ENCODE measurements around the gene DDX27.
A peak's percentile ranks its signal among the peaks of the same experiment; 100 is the strongest.

Gene DDX27

GRCh38 chr20:49279677-49280462 lies 60.7 kb downstream of the DDX27 start:
- DNase-seq = no peak

GRCh38 chr20:49280463-49281058 lies 61.3 kb downstream of the DDX27 start:
- peak; percentile 9 for DNase-seq

- DNase-seq = peak; percentile 17
These were observed 62.1 kb downstream of the DDX27 start for GRCh38 chr20:49281059-49281912.

DNA sequence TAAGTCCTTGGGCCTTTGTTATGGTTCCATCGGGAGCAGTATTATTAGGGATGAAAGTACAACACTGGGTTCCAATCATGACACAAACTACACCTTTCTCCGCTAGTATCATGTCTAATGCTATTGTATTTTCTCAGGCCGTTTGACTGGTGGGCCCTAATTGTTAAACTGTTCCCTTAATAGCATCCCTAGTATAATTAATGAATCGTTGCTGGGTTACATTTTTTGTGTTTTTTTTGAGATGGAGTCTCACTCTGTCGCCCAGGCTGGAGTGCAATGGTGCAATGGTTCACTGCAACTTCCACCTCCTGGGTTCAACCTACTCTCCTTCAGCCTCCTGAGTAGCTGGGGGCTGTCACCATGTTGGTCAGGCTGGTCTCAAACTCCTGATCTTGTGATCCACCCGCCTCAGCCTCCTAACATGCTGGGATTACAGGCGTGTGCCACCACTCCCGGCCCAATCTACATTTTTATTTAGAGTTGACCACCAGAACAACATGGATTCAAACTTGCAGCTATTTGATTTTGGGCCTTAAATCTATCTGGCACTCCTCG lies 62.8 kb downstream of the DDX27 start:
- no peak for DNase-seq

GRCh38 chr20:49282584-49283171 lies 63.5 kb downstream of the DDX27 start:
- DNase-seq = no peak

GRCh38 chr20:49283176-49283702 lies 64.0 kb downstream of the DDX27 start:
- DNase-seq = no peak

DNA sequence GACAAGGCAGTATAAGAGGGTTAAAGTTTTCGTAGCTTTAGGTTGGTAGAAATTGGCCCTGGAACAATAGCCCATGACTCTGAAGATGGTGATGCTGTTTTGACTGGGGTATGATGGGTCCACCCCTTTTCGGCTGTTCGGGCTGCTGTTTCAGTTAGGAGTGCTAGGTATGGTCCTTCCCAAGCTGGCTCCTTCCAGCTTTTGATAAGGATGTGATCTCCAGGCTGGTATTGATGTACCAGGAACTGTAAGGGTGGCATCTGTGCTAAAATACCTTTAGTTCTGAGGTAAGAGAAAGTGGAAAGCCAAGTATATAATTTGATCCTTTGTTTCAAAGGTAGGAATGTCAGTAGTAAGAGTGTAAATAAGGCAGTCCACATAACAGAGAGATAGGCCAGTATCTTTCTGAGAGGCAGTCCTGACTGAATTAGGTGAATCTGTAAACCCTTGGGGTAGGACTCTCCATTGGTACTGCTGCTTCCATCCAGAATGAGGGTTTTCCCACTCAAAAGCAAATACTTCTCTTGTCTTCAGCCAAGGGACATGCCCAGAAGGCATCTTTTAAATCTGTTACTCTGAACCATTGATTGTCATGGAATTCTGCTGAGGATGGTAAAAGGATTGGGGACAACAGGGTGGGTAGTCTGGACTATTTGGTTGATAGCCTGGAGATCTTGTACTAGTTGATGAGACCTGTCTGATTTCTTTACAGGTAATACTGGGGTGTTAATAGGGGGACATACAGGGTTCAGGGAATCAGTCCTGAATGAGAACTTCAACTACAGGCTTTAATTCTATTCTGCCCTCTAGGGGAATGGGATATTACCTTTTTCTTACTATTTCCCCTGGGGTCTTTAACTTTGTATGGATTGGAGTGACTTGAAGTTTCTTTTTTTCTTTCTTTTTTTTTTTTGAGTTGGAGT lies 64.7 kb downstream of the DDX27 start:
- DNase-seq = no peak

GRCh38 chr20:49284818-49285217 lies 65.6 kb downstream of the DDX27 start:
- DNase-seq = no peak

GRCh38 chr20:49285233-49285668 lies 66.0 kb downstream of the DDX27 start:
- no peak for DNase-seq

- no peak for DNase-seq
These were observed 66.7 kb downstream of the DDX27 start for GRCh38 chr20:49285813-49286494.

GRCh38 chr20:49286689-49287551 lies 67.7 kb downstream of the DDX27 start:
- no peak for DNase-seq

DNA sequence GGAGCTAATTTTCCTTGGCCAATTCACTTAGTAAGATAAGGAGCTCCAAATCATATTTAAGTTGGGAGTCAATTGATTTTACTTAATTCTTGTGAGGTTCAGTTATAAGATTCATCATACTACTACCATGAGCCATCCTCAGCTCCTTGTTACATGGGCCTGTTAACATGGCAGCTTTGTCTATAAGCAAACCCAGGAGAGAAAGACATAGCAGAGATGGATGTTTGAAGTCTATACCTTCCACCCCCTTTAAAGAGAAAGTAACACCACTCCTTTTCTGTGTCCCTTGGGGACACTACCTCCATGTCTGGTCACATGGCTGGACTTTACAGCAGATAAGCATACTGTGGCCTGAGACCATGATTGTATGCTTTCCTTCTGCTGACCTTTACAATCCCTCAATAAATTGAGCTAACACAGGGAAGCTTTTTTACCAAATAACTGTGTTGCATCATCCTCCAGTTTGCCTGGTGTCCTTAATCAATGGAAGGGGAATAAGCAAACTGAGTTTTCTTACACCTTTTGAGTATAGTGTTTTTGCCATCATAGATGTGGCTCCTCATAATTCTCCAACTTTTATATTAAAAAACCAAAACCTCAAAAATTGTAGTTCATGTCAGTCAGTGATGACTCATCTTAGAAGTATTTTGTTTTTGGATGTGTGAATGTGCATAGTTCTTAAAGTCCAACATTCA lies 68.5 kb downstream of the DDX27 start:
- no peak for DNase-seq

DNA sequence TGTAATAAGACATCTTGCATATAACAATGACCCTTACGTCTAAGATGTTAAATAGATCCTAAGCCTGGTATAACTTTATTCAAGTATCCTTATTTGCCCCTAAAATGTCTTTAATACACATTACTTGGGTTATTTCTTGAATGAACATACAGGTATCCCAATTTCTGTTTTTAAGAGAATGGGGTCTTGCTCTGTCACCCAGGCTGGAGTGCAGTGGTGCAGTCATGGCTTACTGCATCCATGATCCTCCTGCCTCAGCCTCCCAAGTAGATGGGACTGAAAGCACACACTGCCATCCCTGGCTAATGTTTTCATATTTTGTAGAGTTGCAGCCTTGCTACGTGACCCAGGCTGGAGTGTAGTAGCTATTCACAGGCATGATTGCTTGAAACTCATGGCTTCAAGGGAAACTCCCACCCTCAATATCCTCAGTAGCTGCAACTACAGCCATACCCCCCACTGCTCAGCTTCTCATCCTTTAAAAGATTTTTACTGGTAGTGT lies 69.1 kb downstream of the DDX27 start:
- no peak for DNase-seq

DNA sequence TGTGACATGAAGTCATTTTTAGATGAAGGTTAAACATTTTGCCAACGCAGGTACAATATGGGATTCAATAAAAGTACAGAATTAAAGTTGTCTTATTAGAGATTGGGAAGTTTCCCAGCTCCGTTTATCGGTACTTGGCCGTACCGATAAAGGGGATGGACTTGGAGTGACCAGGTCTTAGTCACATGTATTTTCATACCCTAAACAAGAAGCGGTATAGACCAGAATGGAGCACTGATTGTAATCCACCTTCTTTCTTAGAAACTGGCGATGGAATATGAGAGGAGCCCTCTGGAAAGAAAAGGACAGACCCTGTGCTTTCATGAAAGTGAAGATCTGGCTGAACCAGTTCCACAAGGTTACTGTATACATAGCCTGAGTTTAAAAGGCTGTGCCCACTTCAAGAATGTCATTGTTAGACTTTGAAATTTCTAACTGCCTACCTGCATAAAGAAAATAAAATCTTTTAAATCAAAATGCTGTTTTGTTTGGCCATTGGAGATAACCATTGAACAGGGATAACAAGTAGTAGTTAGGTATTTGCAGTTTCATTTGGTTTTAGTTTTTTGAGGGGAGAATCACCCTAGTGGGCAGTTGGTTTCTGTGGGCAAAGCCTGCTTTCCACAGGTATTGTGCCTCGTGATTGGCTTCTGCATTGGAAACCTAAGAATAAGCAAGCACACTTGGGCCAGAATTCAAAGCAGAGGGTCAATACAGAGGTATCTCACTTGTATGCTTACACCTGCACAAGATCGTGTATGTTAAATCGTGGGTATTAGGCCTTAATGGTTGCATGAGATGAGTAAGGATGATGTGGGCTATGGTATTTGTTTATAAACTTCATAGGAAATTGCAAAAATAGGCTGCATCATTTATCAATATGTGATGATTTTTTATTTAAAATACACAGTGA lies 69.8 kb downstream of the DDX27 start:
- no peak for DNase-seq

DNA sequence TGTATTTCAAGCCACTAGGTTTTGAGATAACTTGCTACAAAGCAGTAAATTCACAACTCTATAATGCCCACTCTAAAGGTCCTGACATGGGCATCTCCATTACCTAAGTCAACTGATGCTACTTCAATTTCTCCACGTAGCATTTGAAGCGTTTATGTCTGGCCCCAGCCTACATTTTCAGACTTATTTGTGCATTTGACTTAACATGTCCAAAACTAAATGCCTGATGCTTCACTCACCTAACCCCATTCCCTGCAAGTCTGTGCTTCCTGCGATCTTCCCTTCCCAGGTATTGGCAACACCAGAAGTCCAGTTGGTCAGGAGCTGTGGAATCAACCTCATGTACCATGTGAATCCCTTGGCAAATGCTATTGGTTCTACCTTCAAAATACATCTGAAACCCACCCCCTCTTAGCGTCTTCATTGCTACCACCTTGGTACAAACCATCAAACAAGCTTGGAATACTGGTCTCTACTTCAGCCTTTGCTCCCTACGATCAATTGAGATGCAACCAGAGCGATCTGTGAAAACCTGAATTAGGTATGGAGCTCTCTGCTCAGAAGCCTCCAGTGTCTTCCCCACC lies 71.5 kb downstream of the DDX27 start:
- DNase-seq = no peak

GRCh38 chr20:49291200-49291599 lies 72.0 kb downstream of the DDX27 start:
- DNase-seq = no peak

DNA sequence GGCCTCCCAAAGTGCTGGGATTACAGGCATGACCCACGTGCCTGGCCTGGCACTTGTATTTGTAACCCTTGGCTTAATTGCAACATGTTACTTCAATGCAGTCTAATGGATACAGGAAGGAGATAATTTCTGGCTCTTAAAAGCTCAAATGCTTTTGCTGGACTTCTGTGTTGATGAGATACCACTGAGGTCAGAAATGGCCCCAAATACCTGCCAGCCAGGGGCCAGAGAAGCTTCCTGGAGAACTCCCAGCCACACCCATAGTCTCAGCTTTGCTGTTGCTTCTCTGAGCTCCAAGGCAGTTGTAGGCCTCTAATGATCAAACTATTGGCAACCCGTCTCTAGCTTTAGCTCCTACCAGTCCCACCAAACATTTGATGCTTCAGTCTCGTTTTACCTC lies 72.8 kb downstream of the DDX27 start:
- no peak for DNase-seq

GRCh38 chr20:49293122-49293521 lies 73.9 kb downstream of the DDX27 start:
- no peak for DNase-seq

All from stimulated activated CD4-positive, alpha-beta T cell treated with anti-CD3 and anti-CD28 coated beads, Interleukin-1b, Interleukin-23, amount 100 ng/mL, for 48 hours (primary cell).